Esophagus muscularis mucosa (tissue), 4 donors: ENCODE data around the gene FAM222A.

Experiments used
- CTCF ChIP-seq, 3 experiments: fragments of 200-600 bp in 2 of 3; fragments of 450-650 bp in 1 of 3; sonication (generic) in 2 of 3; IDR thresholded peaks; one replicate each; pipeline ENCODE4 v1.5.1; 2017 to 2019; ENCODE audit warnings: antibody characterized with exemption in 3 of 3, mild to moderate bottlenecking in 2 of 3, moderate library complexity in 1 of 3
- EP300 ChIP-seq: sonication (generic); formaldehyde crosslinking; IDR thresholded peaks from one replicate; pipeline ENCODE4 v1.6.1; 2017; ENCODE audit warnings: antibody characterized with exemption
- POLR2A ChIP-seq: fragments of 450-650 bp; IDR thresholded peaks from one replicate; pipeline ENCODE4 v1.6.1; 2017; ENCODE audit warnings: antibody characterized with exemption, moderate library complexity, mild to moderate bottlenecking, low read depth
- POLR2AphosphoS5 ChIP-seq, 2 donors: sonication (generic); formaldehyde crosslinking; IDR thresholded peaks; one replicate each; pipeline ENCODE4 v1.6.1; 2017; ENCODE audit warnings: antibody characterized with exemption in 2 of 2

GRCh38 chr12:109771746-109772621 lies 58.4 kb downstream of the FAM222A start:
- TF ChIP-seq CTCF (IDR thresholded peaks at IDR 0.05) (no peak), EP300 (no peak), POLR2AphosphoS5 (IDR thresholded peaks at IDR 0.05) (no peak), POLR2A (no peak)
